Mesenteric fat pad (tissue), 1 donor: ENCODE data around the gene PIN1. TPM values are rescaled to one million over a fixed set of nuclear protein-coding genes. Genes with fewer than 3 reads are reported as not detected.
A peak's percentile ranks its signal among the peaks of the same experiment; 100 is the strongest.
"Not testable (repeated sequence)": the region's sequence is repeated elsewhere in the genome, so short reads cannot be mapped to it uniquely, and the experiment has no call there.

ENCODE experiments used
- DNase-seq: peaks from one replicate; pipeline ENCODE4 v3.0.0-alpha.2; 2020; ENCODE audit warnings: low spot score
- total RNA-seq: library from RNA; stranded (reverse); fragmentation: NEBNext Ultra II Directional; extraction: Animal tissue kit (Norgen Biotek cat#: 25700); gene quantifications from one replicate; pipeline ENCODE4 v1.2.1, GENCODE V29; 2021
- donor health status: DM: yes; HTN: yes; CAD: no.

The PIN1 gene
- total RNA-seq, 1 donor from 2014 or later = 52.0 TPM

DNA sequence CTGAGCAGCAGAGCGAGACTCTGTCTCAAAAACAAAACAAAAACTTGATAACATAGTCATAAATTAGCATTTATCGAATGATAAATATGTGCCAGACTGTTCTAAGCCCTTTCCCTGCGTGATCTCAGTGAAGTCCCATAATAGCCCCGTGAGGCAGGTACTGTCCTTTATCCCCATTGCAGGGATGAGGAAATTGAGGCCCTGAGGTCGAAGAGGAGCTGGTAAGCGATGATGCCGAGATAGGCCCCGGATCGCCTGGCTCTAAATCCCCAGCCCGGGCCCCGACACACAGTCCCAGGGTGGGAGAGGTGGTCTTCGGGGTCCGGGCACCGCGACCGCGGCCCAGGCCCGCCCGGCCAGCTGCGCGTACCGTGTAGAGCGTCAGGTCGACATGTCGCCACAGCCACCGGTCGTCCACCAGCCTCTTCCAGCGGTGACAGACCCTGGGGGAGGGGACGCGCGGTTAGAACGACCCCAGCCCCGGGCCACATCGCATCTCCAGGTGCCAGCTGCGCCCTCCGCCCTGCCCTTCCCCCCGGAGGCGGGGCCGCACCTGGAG lies 16.9 kb upstream of the PIN1 start:
- DNase-seq = no peak

DNA sequence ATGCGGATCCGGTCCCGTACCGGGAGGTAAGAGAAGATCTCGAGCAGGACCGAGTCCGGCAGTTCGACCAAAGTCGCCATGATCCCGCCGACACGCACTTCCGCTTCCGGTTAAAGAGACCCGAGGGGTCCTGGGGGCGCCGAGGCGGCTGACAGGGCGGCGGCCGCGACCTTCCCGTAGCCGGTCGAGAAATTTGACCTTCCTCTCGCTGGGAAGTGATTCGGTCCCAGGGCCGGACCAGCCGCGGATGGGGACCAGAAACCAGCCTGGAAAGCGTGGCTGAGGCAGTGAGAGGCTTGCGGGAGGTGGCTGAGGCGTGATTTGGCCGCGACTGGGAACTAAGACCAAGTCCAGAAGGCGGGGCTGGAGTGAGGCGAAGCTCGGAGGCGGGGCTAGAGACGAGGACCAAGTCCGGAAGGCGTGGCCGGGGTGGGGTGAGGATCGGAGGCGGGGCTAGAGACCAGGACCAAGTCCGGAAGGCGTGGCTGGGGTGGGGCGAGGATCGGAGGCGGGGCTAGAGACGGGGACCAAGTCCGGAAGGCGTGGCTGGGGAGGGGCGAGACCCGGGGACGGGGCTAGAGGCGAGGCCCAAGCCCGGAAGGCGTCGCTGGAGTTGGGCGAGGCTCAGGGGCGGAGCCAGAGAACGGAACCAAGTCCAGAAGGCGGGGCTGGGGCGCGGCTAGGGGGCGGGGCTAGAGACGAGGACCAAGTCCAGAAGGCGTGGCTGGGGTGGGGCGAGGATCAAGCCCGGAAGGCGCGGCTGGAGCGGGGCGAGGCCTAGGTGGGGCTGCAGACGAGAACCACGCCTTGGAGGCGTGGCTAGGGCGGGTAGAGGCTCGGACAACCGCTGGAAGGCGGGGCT lies 16.2 kb upstream of the PIN1 start, which contains the start of gene FBXL12:
Gene FBXL12, minus strand, starts transcription at position 346 of the 862 bp plus-strand sequence. Its CDS starts 266 bp downstream, at position 80.
- peak; percentile 100 for DNase-seq

DNA sequence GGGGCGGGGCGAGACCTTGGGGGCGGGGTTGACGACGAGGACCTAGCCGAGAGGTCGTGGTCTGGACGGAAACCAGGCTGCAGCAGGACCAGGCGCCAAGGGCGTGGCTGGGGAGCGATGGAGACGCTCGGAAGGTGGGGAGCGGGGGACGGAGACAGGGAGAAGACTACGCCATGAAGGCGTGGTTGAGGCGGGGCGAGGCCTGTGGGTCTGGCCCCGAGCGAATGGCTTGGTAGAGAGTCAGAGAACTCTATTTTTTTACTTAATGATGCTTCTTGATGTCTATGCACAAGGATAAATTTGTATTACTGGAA lies 15.6 kb upstream of the PIN1 start:
- no peak for DNase-seq

DNA sequence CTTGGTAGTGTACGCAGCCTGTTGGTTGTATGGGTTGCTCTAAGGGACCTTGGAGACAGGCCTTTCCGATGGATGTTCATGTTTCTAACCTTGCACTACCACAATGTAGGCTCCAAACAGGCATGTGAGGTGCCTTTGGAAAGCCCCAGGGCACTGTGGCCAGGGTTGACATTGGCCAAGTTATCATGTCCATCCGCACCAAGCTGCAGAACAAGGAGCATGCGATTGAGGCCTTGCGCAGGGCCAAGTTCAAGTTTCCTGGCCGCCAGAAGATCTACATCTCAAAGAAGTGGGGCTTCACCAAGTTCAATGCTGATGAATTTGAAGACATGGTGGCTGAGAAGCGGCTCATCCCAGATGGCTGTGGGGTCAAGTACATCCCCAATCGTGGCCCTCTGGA lies 15.1 kb upstream of the PIN1 start:
- not testable (repeated sequence) for DNase-seq

DNA sequence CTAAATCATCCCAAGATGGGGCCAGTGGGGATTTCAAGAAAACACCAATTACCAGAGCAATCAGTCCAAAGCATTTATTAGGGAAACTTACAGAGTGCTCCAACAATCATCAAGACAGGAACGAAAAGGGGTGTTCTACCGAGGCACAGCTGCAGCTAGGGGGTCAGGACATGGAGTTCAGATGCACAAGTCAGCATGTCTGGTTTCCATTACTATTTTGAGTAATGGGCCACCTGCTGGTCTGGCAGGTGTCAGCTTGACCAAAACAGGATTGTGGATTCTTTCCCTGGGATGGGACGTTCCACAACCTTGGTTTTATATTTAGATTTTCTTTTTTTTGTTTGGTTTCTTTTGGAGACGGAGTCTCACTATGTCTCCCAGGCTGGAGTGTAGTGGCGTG lies 11.3 kb upstream of the PIN1 start:
- no peak for DNase-seq

DNA sequence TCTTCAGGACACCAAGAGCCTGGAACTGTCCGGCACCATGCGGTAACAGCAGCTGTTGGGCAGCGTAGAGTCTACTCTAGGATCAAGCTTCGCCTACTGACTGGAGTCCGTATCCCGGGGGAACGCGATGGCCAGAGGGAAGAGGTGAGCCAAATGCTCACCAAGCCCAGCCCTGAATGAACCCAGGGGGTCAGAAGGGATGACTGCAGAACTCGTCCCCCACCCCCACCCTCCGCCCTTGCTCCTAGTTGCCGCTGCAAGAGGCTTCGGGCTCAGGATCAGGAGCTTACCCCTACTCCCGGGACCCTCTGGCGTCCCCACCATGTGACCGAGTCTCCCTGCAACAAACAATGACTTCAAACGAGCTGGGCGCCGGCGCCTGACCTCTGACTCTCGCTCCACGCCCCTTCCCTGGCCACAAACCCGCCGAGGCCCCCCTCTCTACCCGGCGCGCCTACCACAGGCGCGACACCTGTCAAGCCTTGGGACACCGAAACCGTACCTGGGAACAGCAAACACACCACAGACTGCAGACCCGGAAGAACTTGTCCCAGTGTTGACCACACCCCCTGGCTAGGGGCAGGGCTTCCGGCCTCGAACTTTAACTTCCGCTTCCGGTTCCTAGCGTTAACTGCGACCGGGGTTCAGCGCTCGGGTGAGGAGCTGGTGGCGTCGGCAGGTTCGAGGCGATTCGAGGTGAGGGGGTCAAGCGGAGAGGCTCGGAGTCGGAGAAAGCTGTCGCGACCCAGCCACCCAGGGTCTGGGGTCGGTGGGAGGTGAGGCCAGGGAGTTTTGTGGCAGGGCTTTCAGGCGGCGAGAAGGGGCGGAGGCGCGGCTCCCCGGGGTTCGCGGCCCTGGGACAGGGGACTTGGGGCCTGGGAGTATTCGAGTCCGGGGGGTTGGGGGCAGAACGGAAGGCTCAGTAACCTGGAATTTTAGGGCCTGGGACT lies 7.6 kb upstream of the PIN1 start, which contains the start of gene UBL5:
Gene UBL5, plus strand, starts transcription at position 630 of the 950 bp plus-strand sequence. CDS start 420 bp downstream, outside the sequence.
- peak; percentile 94 for DNase-seq

DNA sequence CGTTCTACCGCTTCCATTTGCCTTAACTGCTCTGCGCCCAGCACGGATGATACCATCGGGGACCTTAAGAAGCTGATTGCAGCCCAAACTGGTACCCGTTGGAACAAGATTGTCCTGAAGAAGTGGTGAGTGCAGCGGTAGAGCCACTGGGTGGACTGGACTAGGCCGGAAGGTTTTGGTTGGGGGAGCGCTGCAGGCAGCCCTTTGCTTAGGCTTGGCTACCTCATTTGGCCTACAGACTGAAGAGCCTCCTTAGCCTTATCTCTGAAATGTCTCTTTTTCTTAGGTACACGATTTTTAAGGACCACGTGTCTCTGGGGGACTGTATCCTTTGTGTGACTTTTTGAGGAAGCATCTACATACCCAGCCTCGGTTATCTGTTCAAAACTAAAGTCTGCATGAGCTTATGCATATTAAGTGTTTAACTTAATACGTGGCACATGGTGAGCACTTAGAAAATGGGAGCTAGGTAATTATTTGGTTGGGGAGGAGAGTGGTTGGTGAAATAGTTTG lies 6.5 kb upstream of the PIN1 start:
- DNase-seq = no peak

DNA sequence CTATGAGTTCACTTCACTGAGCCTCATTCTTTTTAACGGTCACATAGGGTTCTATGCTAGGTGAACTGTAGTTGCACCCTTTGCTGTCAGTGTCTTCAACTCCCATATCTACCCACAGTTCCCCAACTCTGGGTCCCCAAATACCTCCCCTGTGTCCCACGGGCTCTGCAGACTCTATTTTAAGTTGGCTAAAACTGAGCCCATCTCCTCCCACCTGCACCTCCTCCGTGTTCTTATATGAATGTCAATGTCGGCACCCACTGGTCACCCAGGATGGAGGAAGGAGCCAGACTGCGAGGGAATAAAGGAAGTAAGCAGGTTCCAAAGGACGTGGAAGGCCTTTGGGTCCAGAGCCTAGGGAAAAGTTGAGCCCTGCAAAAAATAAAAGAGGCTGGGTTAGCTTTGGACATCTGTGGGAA lies 802 bp upstream of the PIN1 start:
- no peak for DNase-seq

DNA sequence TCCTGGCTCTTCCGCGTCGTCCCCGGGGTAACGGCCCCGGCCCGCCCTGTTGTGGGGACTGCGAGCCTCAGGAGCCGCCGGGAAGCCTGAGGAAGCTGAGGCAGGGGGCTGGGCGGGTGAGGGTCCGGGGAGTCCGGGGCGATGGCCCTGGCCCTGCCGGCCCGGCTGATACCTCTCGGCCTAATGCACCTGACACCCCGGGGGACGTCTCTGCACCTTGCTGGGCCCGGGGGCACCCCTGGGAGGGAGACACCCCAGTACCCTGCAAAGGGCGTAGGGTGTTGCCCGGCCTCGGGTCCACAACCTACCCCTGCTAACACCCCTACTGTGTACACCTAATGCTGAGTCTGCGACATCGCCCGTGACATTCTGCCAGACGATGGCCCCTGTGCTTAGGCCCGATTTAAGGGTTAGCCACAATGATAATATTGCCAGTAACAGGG lies 410 bp downstream of the PIN1 start:
- no peak for DNase-seq

DNA sequence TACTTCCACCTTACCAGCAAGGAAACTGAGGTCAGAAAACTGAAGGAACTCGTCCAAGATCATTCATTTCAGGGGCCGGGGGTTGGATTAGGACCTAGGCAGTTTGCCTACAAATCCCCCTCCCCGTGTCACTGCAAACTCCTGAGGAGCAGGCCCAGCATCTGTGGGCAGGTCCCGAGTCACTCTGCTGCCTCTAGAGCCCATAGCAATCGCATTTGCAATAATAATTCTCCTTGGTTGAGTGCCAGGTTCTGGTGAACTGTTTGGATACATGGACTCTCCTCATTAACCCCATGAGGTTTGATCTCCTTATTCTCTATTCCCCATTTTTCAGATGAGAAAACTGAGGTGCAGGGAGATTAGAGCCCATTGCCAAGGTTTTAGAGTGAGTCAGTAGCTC lies 903 bp downstream of the PIN1 start:
- DNase-seq = no peak

DNA sequence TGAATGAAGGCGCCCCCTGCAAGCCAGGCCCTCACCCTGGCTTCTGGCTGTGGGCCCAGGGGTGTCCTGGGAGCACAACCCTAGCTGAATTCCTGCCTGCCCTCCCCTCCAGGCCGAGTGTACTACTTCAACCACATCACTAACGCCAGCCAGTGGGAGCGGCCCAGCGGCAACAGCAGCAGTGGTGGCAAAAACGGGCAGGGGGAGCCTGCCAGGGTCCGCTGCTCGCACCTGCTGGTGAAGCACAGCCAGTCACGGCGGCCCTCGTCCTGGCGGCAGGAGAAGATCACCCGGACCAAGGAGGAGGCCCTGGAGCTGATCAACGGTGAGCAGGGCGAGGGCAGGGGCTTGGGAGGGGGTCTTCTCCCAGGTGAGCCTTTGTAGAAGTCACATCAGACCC lies 3.2 kb downstream of the PIN1 start:
- DNase-seq = no peak

DNA sequence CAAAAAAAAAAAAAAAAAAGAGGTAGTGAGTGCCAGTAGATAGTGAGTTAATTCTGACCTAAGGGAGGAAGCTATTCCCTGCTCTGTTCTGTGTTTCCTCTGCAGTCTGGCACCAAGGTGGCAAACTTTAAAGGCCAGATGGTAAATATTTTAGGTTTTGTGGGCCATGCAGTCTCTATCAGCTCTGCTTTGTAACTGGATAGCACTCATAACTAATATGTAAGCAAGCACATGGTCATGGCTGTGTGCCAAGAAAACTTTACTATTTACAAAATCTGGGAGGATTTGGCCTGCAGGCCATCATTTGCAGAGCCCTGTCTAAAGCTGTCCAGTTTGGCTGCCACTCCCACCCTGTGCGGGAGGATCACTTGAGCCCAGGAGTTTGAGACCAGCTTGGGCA lies 4.3 kb downstream of the PIN1 start:
- DNase-seq = no peak

DNA sequence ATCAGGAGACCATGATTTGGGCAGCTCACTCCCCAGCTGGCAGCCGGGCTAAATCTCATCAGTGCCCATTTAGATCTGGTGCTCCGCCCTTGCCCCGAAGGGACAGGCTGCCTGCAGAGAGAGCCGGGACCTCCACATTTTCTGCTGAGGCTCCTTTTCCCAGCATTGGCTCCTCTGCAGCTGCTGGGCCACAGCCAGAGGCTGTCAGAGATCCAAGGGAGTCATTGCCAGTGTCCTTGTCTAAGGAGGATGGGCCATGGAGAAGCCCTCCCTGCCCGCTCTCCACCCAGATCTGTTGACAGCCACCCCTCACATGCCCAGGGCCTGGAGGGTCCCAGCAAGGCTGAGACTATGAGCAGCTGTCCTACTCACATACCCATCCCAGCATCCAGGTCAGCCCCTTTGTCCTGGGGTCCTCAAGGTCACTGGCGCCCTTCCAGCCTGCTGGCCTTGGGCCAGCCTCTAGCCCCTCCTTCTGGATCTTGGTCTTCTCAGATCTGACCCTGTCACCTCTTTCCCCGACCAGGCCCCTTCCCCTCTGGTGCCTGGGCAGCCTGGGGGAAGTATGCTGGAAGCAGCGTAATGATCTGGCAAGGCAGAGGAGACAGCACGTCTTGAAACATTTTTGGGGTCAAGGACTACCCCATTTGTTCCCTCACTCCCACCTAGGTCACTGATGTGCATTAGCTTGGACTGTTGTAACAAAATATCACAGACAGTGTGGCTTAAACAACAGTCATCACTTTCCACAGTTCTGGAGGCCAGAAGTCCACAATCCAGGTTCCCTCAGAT lies 7.9 kb downstream of the PIN1 start:
- DNase-seq = no peak

DNA sequence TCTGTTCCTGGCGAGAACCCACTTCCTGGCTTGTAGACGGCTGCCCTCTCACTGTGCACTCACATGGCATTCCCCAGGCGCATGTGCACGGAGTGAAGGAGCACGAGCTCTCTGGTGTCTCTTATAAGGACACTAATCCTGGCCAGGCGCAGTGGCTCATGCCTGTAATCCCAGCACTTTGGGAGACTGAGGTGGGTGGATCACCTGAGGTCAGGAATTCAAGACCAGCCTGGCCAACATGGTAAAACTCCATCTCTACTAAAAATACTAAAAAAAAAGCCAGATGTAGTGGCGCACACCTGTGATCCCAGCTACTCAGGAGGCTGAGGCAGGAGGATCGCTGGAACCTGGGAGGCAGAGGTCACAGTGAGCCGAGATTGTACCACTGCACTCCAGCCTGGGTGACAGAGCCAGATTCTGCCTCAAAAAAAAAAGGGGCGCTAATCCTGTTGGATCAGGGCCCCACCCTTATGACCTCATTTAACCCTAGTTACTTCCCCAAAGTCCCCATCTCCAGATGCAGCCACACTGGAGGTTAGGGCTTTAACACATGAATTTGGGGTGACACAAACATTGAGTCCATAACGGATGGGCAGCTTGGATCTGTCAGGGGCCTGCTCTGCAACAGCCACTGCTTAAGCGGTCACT lies 8.6 kb downstream of the PIN1 start:
- not testable (repeated sequence) for DNase-seq

DNA sequence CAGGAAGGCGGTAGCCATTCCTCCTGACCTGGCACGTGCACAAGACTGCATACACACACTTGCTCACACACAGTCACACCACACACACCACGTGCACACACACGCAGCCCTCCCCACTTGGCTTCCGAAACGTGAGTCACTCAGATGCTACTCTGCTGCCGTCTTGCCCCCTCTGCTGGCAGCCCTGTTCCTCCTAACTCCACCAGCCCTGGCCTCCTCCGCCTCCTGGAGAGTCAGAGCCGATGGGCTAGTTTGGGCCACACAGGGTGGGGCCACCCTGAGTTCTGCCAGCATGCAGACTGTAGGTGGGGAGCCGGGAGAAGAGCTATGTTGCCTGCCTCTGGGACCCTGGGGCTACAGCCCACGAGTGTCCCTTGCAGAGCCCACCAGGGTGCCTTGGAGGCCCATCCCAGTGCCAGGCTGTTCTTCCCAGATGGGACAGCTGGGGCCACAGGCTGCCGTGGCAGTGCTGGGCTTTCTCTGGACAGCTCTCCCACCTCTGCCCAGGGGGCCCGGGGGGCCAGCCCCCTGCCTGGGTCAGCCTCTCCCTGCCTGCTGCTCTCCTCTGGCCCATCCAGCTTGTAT lies 12.1 kb downstream of the PIN1 start:
- no peak for DNase-seq

DNA sequence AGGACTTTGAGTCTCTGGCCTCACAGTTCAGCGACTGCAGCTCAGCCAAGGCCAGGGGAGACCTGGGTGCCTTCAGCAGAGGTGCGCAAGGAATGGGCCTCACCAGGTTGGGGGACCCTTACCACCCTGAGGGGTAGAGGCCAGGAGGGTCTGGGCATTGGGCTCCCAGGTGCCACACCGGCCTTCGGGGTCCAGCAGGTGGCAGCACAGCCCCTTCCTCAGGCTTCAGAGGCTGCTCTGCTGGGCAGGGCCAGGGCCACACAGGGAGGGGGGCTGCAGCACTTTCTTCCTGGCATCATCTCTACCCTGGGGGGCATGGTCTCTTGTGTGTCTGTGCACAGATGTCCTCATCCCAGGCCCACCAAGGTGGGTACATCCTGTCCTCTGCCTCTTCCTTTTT lies 12.9 kb downstream of the PIN1 start:
- no peak for DNase-seq

DNA sequence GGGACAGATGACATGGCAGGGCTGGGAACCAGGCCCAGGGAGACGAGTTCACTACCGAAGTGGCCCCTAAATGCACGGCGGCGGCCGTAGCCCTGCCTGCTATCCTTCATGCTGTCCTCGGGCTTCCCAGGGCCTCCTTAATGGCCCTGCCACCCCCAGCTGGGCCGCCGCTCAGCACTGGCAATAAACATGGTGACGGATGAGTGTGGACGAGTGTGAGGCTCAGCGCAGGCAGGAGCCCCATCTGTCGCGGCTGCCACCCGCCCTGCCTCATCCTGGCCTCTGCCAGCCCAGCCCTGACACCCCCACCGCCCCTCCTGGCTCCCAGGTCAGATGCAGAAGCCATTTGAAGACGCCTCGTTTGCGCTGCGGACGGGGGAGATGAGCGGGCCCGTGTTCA lies 13.6 kb downstream of the PIN1 start:
- no peak for DNase-seq

DNA sequence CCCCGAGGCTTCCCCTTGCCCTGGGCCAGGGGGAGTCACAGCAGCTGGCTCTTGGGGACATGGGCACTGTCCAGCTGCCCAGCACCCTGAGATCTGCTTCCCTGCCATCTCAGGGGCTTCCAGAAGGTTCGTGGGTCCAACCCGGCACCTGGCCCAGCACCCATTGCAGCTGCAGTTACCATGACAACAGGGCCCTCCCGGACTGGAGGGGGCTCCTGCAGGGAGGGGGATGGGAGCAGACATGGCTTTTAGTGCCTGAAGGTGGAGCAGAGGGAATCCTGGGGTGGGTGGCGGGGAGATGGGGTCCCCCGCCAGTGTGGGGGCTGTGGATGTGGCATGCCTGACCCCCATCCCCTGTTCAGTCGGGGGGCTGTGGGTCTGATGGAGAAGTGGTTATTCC lies 14.7 kb downstream of the PIN1 start:
- DNase-seq = no peak

DNA sequence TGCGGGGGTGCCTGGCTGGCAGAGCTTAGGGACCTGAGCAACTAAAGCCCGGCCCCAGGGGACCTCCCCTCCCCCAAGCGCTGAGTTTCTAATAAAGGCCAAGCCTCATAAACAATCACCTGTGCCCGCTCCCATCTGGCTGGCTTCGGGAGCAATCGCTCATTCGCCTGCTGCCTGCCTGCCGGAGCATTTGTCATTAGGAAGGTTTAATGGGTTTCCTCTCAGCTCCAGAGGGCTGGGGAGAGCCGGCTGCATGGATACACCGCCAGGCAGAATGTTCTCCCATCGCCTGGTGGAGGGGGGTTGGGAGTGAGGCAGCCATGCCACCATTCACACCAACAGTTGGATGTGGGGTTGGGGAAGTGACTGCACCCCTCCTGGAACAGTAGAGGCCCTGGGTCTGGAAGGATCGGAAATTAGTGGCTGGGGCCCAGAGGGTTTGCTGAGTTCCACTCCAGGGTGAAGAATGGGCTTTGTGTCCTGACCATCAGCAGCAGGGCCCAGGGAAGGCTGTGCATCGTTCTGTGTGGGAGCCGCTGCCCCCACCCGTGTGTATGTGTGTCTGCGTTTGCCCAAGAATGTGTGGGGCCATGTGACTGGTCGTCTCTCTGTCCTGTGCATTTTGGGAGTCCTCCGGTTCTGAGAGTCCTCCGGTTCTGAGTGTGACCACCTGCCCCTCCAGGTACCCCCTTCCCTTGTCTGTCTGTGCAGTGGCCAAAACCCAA lies 15.3 kb downstream of the PIN1 start:
- DNase-seq = no peak
